Loucy (cell line): ENCODE measurements around the gene NRAS.

Source experiments
- H2AFZ ChIP-seq: fragments of 200-600 bp; sonication (generic); 2 replicates; pipeline ENCODE4 v1.6.0; 2016; ENCODE audit warnings: antibody characterized with exemption, mild to moderate bottlenecking, low read length, moderate library complexity
- H3F3A ChIP-seq: fragments of 200-600 bp; 2 replicates; pipeline ENCODE4 v1.6.0; 2016; ENCODE audit warnings: antibody characterized with exemption, low read depth, mild to moderate bottlenecking
- H3K27me3 ChIP-seq: fragments of 200-600 bp; sonication (generic); 2 replicates; pipeline ENCODE4 v1.6.1; 2014; ENCODE audit warnings: low read length, mild to moderate bottlenecking; ENCODE audit not compliant: insufficient read depth, poor library complexity, severe bottlenecking
- H3K36me3 ChIP-seq: fragments of 200-600 bp; sonication (generic); 2 replicates; pipeline ENCODE4 v1.6.1; 2016; ENCODE audit warnings: low read length; ENCODE audit not compliant: insufficient read depth
- H3K4me1 ChIP-seq: fragments of 200-600 bp; sonication (generic); 2 replicates; pipeline ENCODE4 v1.5.1; 2014; ENCODE audit warnings: low read length, mild to moderate bottlenecking; ENCODE audit not compliant: insufficient read depth, poor library complexity, severe bottlenecking
- H3K4me2 ChIP-seq: fragments of 200-600 bp; sonication (generic); 2 replicates; pipeline ENCODE4 v1.6.0; 2014; ENCODE audit warnings: antibody characterized with exemption, low read length, low read depth, mild to moderate bottlenecking; ENCODE audit not compliant: poor library complexity, severe bottlenecking
- H3K4me3 ChIP-seq: fragments of 200-600 bp; sonication (generic); 2 replicates; pipeline ENCODE4 v1.5.1; 2014; ENCODE audit warnings: low read length, mild to moderate bottlenecking, mixed read lengths; ENCODE audit not compliant: poor library complexity, severe bottlenecking
- H3K79me2 ChIP-seq: fragments of 200-600 bp; sonication (generic); 2 replicates; pipeline ENCODE4 v1.6.1; 2014; ENCODE audit warnings: low read length; ENCODE audit not compliant: insufficient read depth
- H3K9ac ChIP-seq: fragments of 200-600 bp; sonication (generic); 2 replicates; pipeline ENCODE4 v1.6.0; 2014; ENCODE audit warnings: mild to moderate bottlenecking, low read depth, low read length, moderate library complexity; ENCODE audit not compliant: poor library complexity, severe bottlenecking
- H3K9me2 ChIP-seq: fragments of 200-600 bp; sonication (generic); replicated peaks from 2 replicates; pipeline ENCODE4 v1.6.1; 2016; ENCODE audit warnings: low read depth, low read length, mixed read lengths
- H3K9me3 ChIP-seq: fragments of 200-600 bp; sonication (generic); 2 replicates; pipeline ENCODE4 v1.6.1; 2014; ENCODE audit warnings: mild to moderate bottlenecking, antibody characterized with exemption, low read length, low read depth; ENCODE audit not compliant: insufficient read depth
- H4K20me1 ChIP-seq: fragments of 200-600 bp; sonication (generic); 2 replicates; pipeline ENCODE4 v1.6.0; 2014; ENCODE audit warnings: antibody characterized with exemption, low read length, mild to moderate bottlenecking; ENCODE audit not compliant: insufficient read depth, poor library complexity, severe bottlenecking
- EZH2phosphoT487 ChIP-seq: fragments of 200-600 bp; IDR thresholded peaks from 2 replicates; pipeline ENCODE4 v1.6.1; 2018; ENCODE audit warnings: antibody characterized with exemption, mild to moderate bottlenecking, moderate library complexity, borderline replicate concordance
- TF ChIP-seq, protein P1 (sequence below): fragments of 200-600 bp; sonication (generic); conservative IDR thresholded peaks from 2 replicates; pipeline ENCODE4 v1.5.1; 2014; ENCODE audit warnings: mild to moderate bottlenecking, antibody characterized with exemption, low read length

NRAS gene

GRCh38 chr1:114676115-114676514 is 40.5 kb downstream of the NRAS start:
- no peaks in the 10 kb centered on the region for H3K9me3 ChIP-seq
- no peak for TF ChIP-seq EZH2phosphoT487
- TF ChIP-seq, protein P1, sequence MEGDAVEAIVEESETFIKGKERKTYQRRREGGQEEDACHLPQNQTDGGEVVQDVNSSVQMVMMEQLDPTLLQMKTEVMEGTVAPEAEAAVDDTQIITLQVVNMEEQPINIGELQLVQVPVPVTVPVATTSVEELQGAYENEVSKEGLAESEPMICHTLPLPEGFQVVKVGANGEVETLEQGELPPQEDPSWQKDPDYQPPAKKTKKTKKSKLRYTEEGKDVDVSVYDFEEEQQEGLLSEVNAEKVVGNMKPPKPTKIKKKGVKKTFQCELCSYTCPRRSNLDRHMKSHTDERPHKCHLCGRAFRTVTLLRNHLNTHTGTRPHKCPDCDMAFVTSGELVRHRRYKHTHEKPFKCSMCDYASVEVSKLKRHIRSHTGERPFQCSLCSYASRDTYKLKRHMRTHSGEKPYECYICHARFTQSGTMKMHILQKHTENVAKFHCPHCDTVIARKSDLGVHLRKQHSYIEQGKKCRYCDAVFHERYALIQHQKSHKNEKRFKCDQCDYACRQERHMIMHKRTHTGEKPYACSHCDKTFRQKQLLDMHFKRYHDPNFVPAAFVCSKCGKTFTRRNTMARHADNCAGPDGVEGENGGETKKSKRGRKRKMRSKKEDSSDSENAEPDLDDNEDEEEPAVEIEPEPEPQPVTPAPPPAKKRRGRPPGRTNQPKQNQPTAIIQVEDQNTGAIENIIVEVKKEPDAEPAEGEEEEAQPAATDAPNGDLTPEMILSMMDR: no peak
- H4K20me1 ChIP-seq: no peaks in the 10 kb centered on the region
- H3F3A ChIP-seq: no peaks in the 10 kb centered on the region
- H3K9ac ChIP-seq: no peak overlapping the region
- H2AFZ ChIP-seq: no peak overlapping the region
- no peaks in the 10 kb centered on the region for H3K79me2 ChIP-seq
- no peak overlapping the region for H3K4me2 ChIP-seq
- no peaks in the 10 kb centered on the region for H3K9me2 ChIP-seq
- no peak overlapping the region for H3K4me3 ChIP-seq
- H3K4me1 ChIP-seq: no peaks in the 10 kb centered on the region
- H3K27me3 ChIP-seq: no peaks in the 10 kb centered on the region
- no peaks in the 10 kb centered on the region for H3K36me3 ChIP-seq

GRCh38 chr1:114671939-114672275 is 44.7 kb downstream of the NRAS start:
- Histone ChIP-seq H3K4me3 (no peak overlapping the region), H3K9ac (no peak overlapping the region), H3K9me2 (no peaks in the 10 kb centered on the region), H2AFZ (no peak overlapping the region), H3K4me2 (no peak overlapping the region), H3K27me3 (no peaks in the 10 kb centered on the region), H4K20me1 (no peaks in the 10 kb centered on the region), H3K36me3 (no peaks in the 10 kb centered on the region), H3K9me3 (no peaks in the 10 kb centered on the region), H3K4me1 (no peaks in the 10 kb centered on the region), H3K79me2 (no peaks in the 10 kb centered on the region), H3F3A (no peaks in the 10 kb centered on the region)
- TF ChIP-seq, protein P1: no peak
- no peak for TF ChIP-seq EZH2phosphoT487

DNA sequence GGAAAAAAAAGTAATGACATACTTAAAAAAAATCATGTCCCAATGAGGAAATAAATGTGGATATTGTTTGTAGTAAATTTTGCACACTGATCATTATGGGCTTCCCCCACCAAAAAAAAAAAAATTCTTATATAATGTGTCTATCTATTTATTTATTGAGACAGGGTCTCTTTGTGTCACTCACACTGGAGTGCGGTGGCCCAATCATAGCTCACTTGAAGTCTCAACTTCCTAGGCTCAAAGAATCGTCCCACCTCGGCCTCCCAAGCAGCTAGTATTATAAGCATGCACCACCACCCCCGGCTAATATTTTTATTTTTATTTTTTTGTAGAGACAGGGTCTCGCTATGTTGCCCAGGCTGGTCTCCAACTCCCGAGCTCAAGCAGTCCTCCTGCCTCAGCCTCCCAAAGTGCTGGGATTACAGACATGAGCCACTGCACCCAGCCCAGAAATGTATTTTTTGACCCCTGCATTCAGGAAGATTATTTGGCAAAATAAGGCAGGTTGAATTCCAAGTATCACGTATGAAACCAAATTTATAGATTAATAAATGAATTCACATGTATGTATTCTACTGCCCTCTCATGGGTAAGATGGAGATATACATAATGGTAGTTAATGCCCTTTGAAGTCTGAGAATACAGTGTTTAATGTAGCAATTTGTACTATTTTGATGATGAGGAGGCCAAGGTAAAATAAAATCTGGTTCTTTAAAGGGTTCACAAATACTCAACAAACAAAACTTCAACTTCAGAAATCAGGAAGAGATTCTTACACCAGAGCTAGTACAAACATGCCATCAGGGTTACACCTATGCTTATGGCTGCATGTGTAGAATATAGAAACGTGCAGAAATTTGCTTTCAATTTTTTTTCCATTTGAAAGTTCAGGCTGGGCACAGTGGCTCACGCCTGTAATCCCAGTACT is 45.3 kb downstream of the NRAS start:
- no peak overlapping the region for H3K9ac ChIP-seq
- H4K20me1 ChIP-seq: no peaks in the 10 kb centered on the region
- H3K9me2 ChIP-seq: no peaks in the 10 kb centered on the region
- H3K27me3 ChIP-seq: no peaks in the 10 kb centered on the region
- no peak for TF ChIP-seq EZH2phosphoT487
- TF ChIP-seq, protein P1: peak; percentile 62
- no peaks in the 10 kb centered on the region for H3K4me1 ChIP-seq
- no peaks in the 10 kb centered on the region for H3F3A ChIP-seq
- no peaks in the 10 kb centered on the region for H3K79me2 ChIP-seq
- no peaks in the 10 kb centered on the region for H3K9me3 ChIP-seq
- no peaks in the 10 kb centered on the region for H3K36me3 ChIP-seq
- H3K4me2 ChIP-seq: no peak overlapping the region
- H2AFZ ChIP-seq: no peak overlapping the region
- no peak overlapping the region for H3K4me3 ChIP-seq
